ENCODE measurements around the gene TOR2A. TPM values are rescaled to one million over a fixed set of nuclear protein-coding genes. Genes with fewer than 3 reads are reported as not detected.

Gene TOR2A
- total RNA-seq, 1 experiment from 2014 or later = 13.2 TPM

- DNase-seq = no peak
- Histone ChIP-seq H2BK120ac (ENCODE audit: low read depth, low read length, poor library complexity, severe bottlenecking) (no peak overlapping the region), H2BK15ac (ENCODE audit: low read depth, low read length) (no peak overlapping the region), H3K79me1 (ENCODE audit: insufficient read depth, low read depth, low read length, poor library complexity, severe bottlenecking) (no peaks in the 10 kb centered on the region), H4K91ac (ENCODE audit: insufficient read length, low read depth, low read length) (no peak overlapping the region), H3K27ac (ENCODE audit: insufficient read length, low read depth, low read length) (no peak overlapping the region), H3K9me3 (ENCODE audit: control insufficient read depth, low read depth, low read length) (no peaks in the 10 kb centered on the region), H3K79me2 (ENCODE audit: insufficient read depth, low read length) (no peaks in the 10 kb centered on the region), H4K5ac (ENCODE audit: insufficient read length, low read depth, low read length) (no peak overlapping the region), H2BK5ac (ENCODE audit: insufficient read length, low read length) (no peak overlapping the region), H3K9ac (ENCODE audit: extremely low read depth, insufficient read length, low read length) (no peak overlapping the region), H3K14ac (ENCODE audit: insufficient read depth, low read length) (no peak overlapping the region), H3K18ac (ENCODE audit: insufficient read length, low read depth, low read length) (no peak overlapping the region), H3K4me1 (ENCODE audit: insufficient read depth, low read length) (no peaks in the 10 kb centered on the region), H2AFZ (ENCODE audit: low read length) (no peak overlapping the region), H2AK5ac (ENCODE audit: insufficient read length, low read length) (no peak overlapping the region), H4K8ac (replicated peaks; ENCODE audit: insufficient read length, low read depth, low read length) (no peak overlapping the region), H4K20me1 (ENCODE audit: control insufficient read depth, insufficient read depth, insufficient read length) (no peaks in the 10 kb centered on the region), H3K23me2 (ENCODE audit: insufficient read length, low read depth, low read length, poor library complexity, severe bottlenecking) (no peaks in the 10 kb centered on the region), H3K4ac (ENCODE audit: low read depth, low read length) (no peak overlapping the region), H2BK12ac (ENCODE audit: insufficient read length, low read depth, low read length) (no peak overlapping the region), H2BK20ac (ENCODE audit: low read depth, low read length, poor library complexity, severe bottlenecking) (no peak overlapping the region), H3T11ph (ENCODE audit: low read length) (no peak overlapping the region), H3K4me2 (ENCODE audit: insufficient read depth, insufficient read length, low read length) (no peak overlapping the region), H3K56ac (ENCODE audit: insufficient read length, low read depth, low read length) (no peak overlapping the region), H3K23ac (ENCODE audit: insufficient read length, low read depth, low read length) (no peak overlapping the region), H3K27me3 (ENCODE audit: insufficient read depth, low read length) (no peaks in the 10 kb centered on the region)
- Mint-ChIP-seq H3K9me3 (no peaks in the 10 kb centered on the region), H3K4me1 (peaks cover 6 to 8% of the 10 kb centered on the region in 2 experiments), H3K36me3 (ENCODE audit: insufficient read depth in 1 of 3, low read depth in 3 of 3) (no peaks in the 10 kb centered on the region; a peak in 1 of 7 replicates), H3K4me3 (no peak overlapping the region), H3K27me3 (ENCODE audit: low read depth) (no peaks in the 10 kb centered on the region), H3K27ac (no peak overlapping the region; a peak in 1 of 7 replicates)
- TF ChIP-seq, protein P1, sequence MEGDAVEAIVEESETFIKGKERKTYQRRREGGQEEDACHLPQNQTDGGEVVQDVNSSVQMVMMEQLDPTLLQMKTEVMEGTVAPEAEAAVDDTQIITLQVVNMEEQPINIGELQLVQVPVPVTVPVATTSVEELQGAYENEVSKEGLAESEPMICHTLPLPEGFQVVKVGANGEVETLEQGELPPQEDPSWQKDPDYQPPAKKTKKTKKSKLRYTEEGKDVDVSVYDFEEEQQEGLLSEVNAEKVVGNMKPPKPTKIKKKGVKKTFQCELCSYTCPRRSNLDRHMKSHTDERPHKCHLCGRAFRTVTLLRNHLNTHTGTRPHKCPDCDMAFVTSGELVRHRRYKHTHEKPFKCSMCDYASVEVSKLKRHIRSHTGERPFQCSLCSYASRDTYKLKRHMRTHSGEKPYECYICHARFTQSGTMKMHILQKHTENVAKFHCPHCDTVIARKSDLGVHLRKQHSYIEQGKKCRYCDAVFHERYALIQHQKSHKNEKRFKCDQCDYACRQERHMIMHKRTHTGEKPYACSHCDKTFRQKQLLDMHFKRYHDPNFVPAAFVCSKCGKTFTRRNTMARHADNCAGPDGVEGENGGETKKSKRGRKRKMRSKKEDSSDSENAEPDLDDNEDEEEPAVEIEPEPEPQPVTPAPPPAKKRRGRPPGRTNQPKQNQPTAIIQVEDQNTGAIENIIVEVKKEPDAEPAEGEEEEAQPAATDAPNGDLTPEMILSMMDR (conservative IDR thresholded peaks at IDR 0.05) = no peak
- WGBS (ENCODE audit: extremely low coverage, insufficient read length, low lambda C conversion rate) = no CpG with 5 or more reads among the region's 18 CpGs
Measured at GRCh38 chr9:127729522-127730256, 5.4 kb downstream of the TOR2A start.
